Measurements from ENCODE around the gene YIPF2. TPM values are rescaled to one million over a fixed set of nuclear protein-coding genes. Genes with fewer than 3 reads are reported as not detected.
"Not testable (repeated sequence)": the region's sequence is repeated elsewhere in the genome, so short reads cannot be mapped to it uniquely, and the experiment has no call there.

Gene YIPF2
- total and polyA plus RNA-seq, 8 donors: 0.58 to 72.3 (median 28.6) TPM

GRCh38 chr19:10881403-10882107 is 46.9 kb downstream of the YIPF2 start:
- H3K36me3 ChIP-seq: peaks cover 0 to 9% (median 3%) of the 10 kb centered on the region in 4 donors
- no peak for TF ChIP-seq EP300 (IDR thresholded peaks at IDR 0.05)
- no peak for TF ChIP-seq POLR2AphosphoS5 (IDR thresholded peaks at IDR 0.05)
- no peak for TF ChIP-seq CTCF (IDR thresholded peaks at IDR 0.05)
- no peak for TF ChIP-seq POLR2A (IDR thresholded peaks at IDR 0.05)
- WGBS, 5 donors: 80 to 89% (median 82%) methylated on average over 14 of the region's 14 CpGs
- no peak for DNase-seq
- no peak overlapping the region for H3K27ac ChIP-seq
- peaks cover 9 to 76% (median 49%) of the 10 kb centered on the region in 4 donors for H3K4me1 ChIP-seq
- intact Hi-C loops (cut with DNase I; ENCODE audit: low total_unique reads): no loop called here
- no peaks in the 10 kb centered on the region for H3K27me3 ChIP-seq
- no peaks in the 10 kb centered on the region for H3K9me3 ChIP-seq
- no peak overlapping the region for H3K4me3 ChIP-seq

- intact Hi-C loops (cut with DNase I; ENCODE audit: low total_unique reads): loop anchor here (10.0 kb wide), 1 partner anchor 47 kb away; the partner anchor contains the start of genes TIMM29 and YIPF2
- no peaks in the 10 kb centered on the region for H3K9me3 ChIP-seq
- DNase-seq: no peak
- TF ChIP-seq EP300 (IDR thresholded peaks at IDR 0.05): no peak
- no peak for TF ChIP-seq POLR2A (IDR thresholded peaks at IDR 0.05)
- H3K4me1 ChIP-seq: peaks cover 12 to 74% (median 56%) of the 10 kb centered on the region in 4 donors
- H3K36me3 ChIP-seq: peaks cover 0 to 6% (median 3%) of the 10 kb centered on the region in 4 donors
- H3K4me3 ChIP-seq: no peak overlapping the region
- peak overlapping the region in 2 of 5 donors; percentile 41 to 69 for H3K27ac ChIP-seq
- WGBS, 5 donors: 68 to 86% (median 77%) methylated on average over 3 of the region's 3 CpGs
- no peaks in the 10 kb centered on the region for H3K27me3 ChIP-seq
These were observed 50.2 kb downstream of the YIPF2 start for GRCh38 chr19:10878253-10878652.

- H3K4me1 ChIP-seq: peaks cover 19 to 76% (median 62%) of the 10 kb centered on the region in 4 donors
- H3K36me3 ChIP-seq, H3K27me3 ChIP-seq, H3K4me3 ChIP-seq, H3K9me3 ChIP-seq, DNase-seq: not testable (repeated sequence)
- 90 to 98% (median 97%) methylated on average over 9 of the region's 9 CpGs for WGBS, 5 donors
- intact Hi-C loops (cut with DNase I; ENCODE audit: low total_unique reads): loop anchor here (10.0 kb wide), 1 partner anchor 47 kb away; the partner anchor contains the start of genes TIMM29 and YIPF2
- H3K27ac ChIP-seq: peak overlapping the region in 3 of 5 donors; percentile 41 to 69 (median 54)
These were observed 50.8 kb downstream of the YIPF2 start for GRCh38 chr19:10877608-10878007.

- peaks cover 19 to 76% (median 67%) of the 10 kb centered on the region in 4 donors for H3K4me1 ChIP-seq
- TF ChIP-seq EP300 (IDR thresholded peaks at IDR 0.05): no peak
- TF ChIP-seq POLR2AphosphoS5 (IDR thresholded peaks at IDR 0.05): no peak
- TF ChIP-seq POLR2A (IDR thresholded peaks at IDR 0.05): no peak
- TF ChIP-seq CTCF (IDR thresholded peaks at IDR 0.05): no peak
- no peaks in the 10 kb centered on the region for H3K9me3 ChIP-seq
- H3K4me3 ChIP-seq: no peak overlapping the region
- intact Hi-C loops (cut with DNase I; ENCODE audit: low total_unique reads): loop anchor here (10.0 kb wide), 1 partner anchor 48 kb away; the partner anchor contains the start of genes TIMM29 and YIPF2
- H3K27ac ChIP-seq: peak overlapping the region in 4 of 5 donors; percentile 10 to 69 (median 54)
- no peaks in the 10 kb centered on the region for H3K27me3 ChIP-seq
- 65 to 80% (median 79%) methylated on average over 10 of the region's 10 CpGs for WGBS, 5 donors
- no peaks in the 10 kb centered on the region for H3K36me3 ChIP-seq
- no peak for DNase-seq
These were observed 51.8 kb downstream of the YIPF2 start for GRCh38 chr19:10876459-10877240.

DNA sequence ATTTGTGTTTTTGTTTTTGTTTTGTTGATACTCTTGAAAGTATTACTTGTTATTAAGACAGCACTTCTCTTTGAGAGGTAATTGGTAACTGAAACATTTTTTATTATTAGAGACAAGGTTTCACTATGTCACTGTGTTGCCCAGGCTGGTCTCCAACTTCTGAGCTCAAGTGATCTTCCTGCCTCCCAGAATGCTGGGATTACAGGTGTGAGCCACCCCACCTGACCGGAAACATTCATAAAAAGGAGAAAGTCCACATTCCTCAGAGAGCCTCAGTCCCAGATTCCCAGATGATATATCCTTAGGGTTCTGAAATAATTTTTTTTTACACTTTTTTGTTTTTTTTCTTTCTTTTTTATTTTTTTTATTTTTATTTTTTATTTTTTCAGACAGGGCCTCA is 54.4 kb downstream of the YIPF2 start:
- no peaks in the 10 kb centered on the region for H3K9me3 ChIP-seq
- intact Hi-C loops (cut with DNase I; ENCODE audit: low total_unique reads): loop anchor here (10.0 kb wide), 1 partner anchor 51 kb away; the partner anchor contains the start of genes TIMM29 and YIPF2
- no peak for DNase-seq
- TF ChIP-seq CTCF (IDR thresholded peaks at IDR 0.05) (no peak), POLR2A (IDR thresholded peaks at IDR 0.05) (no peak), POLR2AphosphoS5 (IDR thresholded peaks at IDR 0.05) (no peak), EP300 (IDR thresholded peaks at IDR 0.05) (no peak)
- H3K27ac ChIP-seq: peak overlapping the region in 1 of 5 donors; percentile 8
- H3K4me3 ChIP-seq: no peak overlapping the region
- H3K27me3 ChIP-seq: no peaks in the 10 kb centered on the region
- 97 to 100% (median 100%) methylated on average over 1 of the region's 1 CpG for WGBS, 5 donors
- H3K36me3 ChIP-seq: no peaks in the 10 kb centered on the region
- H3K4me1 ChIP-seq: peaks cover 16 to 67% (median 62%) of the 10 kb centered on the region in 4 donors
